HEK293 (cell line): ENCODE results near the gene DLK1.

Experiments used
- CTCF ChIA-PET: fragments of 350-600 bp; formaldehyde crosslinking; extraction: SDS; loops from one replicate; lab custom pipeline; 2021; ENCODE audit warnings: antibody characterized with exemption; lab: Yijun Ruan, JAX
- POLR2A ChIA-PET: fragments of 300-600 bp; formaldehyde crosslinking; extraction: SDS; loops from one replicate; lab custom pipeline; 2020; ENCODE audit warnings: antibody characterized with exemption, inconsistent platforms; lab: Yijun Ruan, JAX
- H3K27ac ChIP-seq: fragments of 200-500 bp; sonication (Bioruptor generic); 2 replicates; pipeline ENCODE4 v1.5.1; 2014; ENCODE audit warnings: low read depth, low read length, control low read depth, inconsistent platforms; ENCODE audit errors: extremely low read depth
- H3K36me3 ChIP-seq, 2 experiments: fragments of 200-500 bp in 1 of 2; sonication (Bioruptor generic) in 1 of 2; 1 replicate in 1 of 2; 2 replicates in 1 of 2; pipeline ENCODE4 v1.5.1; 2014 to 2017; ENCODE audit warnings: inconsistent platforms in 2 of 2, low read length in 2 of 2; ENCODE audit not compliant: control insufficient read depth in 2 of 2, insufficient read depth in 1 of 2
- H3K4me1 ChIP-seq: fragments of 200-500 bp; sonication (Bioruptor generic); 2 replicates; pipeline ENCODE4 v1.5.1; 2014; ENCODE audit warnings: mild to moderate bottlenecking, low read length, inconsistent platforms; ENCODE audit not compliant: control insufficient read depth, insufficient read depth
- H3K4me3 ChIP-seq: 2 replicates; pipeline ENCODE4 v1.5.1; 2011; ENCODE audit warnings: low read depth, mild to moderate bottlenecking, control low read depth, low read length, moderate library complexity
- H3K9me3 ChIP-seq: fragments of 200-500 bp; sonication (Bioruptor generic); 2 replicates; pipeline ENCODE4 v1.5.1; 2014; ENCODE audit warnings: low read depth, low read length, inconsistent platforms; ENCODE audit not compliant: control insufficient read depth, insufficient read depth
- EGR2 ChIP-seq: fragments of 450-650 bp; formaldehyde crosslinking; IDR thresholded peaks from 2 replicates; pipeline ENCODE4 v1.5.1; 2016; ENCODE audit warnings: low read depth, missing biosample characterization, missing genetic modification characterization
- HIC1 ChIP-seq: fragments of 450-650 bp; formaldehyde crosslinking; IDR thresholded peaks from 2 replicates; pipeline ENCODE4 v1.5.1; 2016; ENCODE audit warnings: missing biosample characterization, missing genetic modification characterization
- KLF16 ChIP-seq: fragments of 450-650 bp; formaldehyde crosslinking; IDR thresholded peaks from 2 replicates; pipeline ENCODE4 v1.5.1; 2017; ENCODE audit warnings: missing biosample characterization, missing genetic modification characterization
- PRDM2 ChIP-seq: fragments of 450-650 bp; formaldehyde crosslinking; IDR thresholded peaks from 2 replicates; pipeline ENCODE4 v1.5.1; 2016; ENCODE audit warnings: missing biosample characterization, missing genetic modification characterization, borderline replicate concordance
- SETDB1 ChIP-seq: IDR thresholded peaks from one replicate; pipeline ENCODE4 v1.6.1; 2017; ENCODE audit warnings: mild to moderate bottlenecking, low read length, moderate library complexity, mixed read lengths; ENCODE audit not compliant: insufficient read length
- ZFHX2 ChIP-seq: fragments of 450-650 bp; formaldehyde crosslinking; conservative IDR thresholded peaks from 2 replicates; pipeline ENCODE4 v1.5.1; 2016; ENCODE audit warnings: missing biosample characterization, missing genetic modification characterization
- ZNF148 ChIP-seq: fragments of 450-650 bp; formaldehyde crosslinking; IDR thresholded peaks from 2 replicates; pipeline ENCODE4 v1.5.0; 2017; ENCODE audit warnings: missing biosample characterization, missing genetic modification characterization, borderline replicate concordance
- ZNF157 ChIP-seq: fragments of 450-650 bp; formaldehyde crosslinking; IDR thresholded peaks from 2 replicates; pipeline ENCODE4 v1.5.1; 2016; ENCODE audit warnings: missing biosample characterization, missing genetic modification characterization
- ZNF174 ChIP-seq: fragments of 450-650 bp; formaldehyde crosslinking; IDR thresholded peaks from 2 replicates; pipeline ENCODE4 v1.5.0; 2017; ENCODE audit warnings: missing biosample characterization, mild to moderate bottlenecking, missing genetic modification characterization
- ZNF223 ChIP-seq: fragments of 450-650 bp; formaldehyde crosslinking; IDR thresholded peaks from 2 replicates; pipeline ENCODE4 v1.5.1; 2016; ENCODE audit warnings: missing biosample characterization, missing genetic modification characterization
- ZNF239 ChIP-seq: fragments of 450-650 bp; formaldehyde crosslinking; IDR thresholded peaks from 2 replicates; pipeline ENCODE4 v1.5.1; 2016; ENCODE audit warnings: missing biosample characterization, missing genetic modification characterization
- ZNF292 ChIP-seq: fragments of 450-650 bp; formaldehyde crosslinking; IDR thresholded peaks from 2 replicates; pipeline ENCODE4 v1.5.1; 2016; ENCODE audit warnings: low read depth, missing biosample characterization, missing genetic modification characterization, borderline replicate concordance
- ZNF350 ChIP-seq: fragments of 450-650 bp; formaldehyde crosslinking; IDR thresholded peaks from 2 replicates; pipeline ENCODE4 v1.5.0; 2017; ENCODE audit warnings: missing biosample characterization, mild to moderate bottlenecking, missing genetic modification characterization
- ZNF398 ChIP-seq: fragments of 450-650 bp; formaldehyde crosslinking; IDR thresholded peaks from 2 replicates; pipeline ENCODE4 v1.5.1; 2017; ENCODE audit warnings: missing biosample characterization, missing genetic modification characterization
- ZNF621 ChIP-seq: fragments of 450-650 bp; formaldehyde crosslinking; IDR thresholded peaks from 2 replicates; pipeline ENCODE4 v1.5.1; 2017; ENCODE audit warnings: missing biosample characterization, missing genetic modification characterization

Gene DLK1

GRCh38 chr14:100717386-100717785 lies 9.3 kb upstream of the DLK1 start:
- Histone ChIP-seq H3K27ac (no peak overlapping the region), H3K4me3 (no peak overlapping the region), H3K36me3 (no peaks in the 10 kb centered on the region), H3K4me1 (no peaks in the 10 kb centered on the region), H3K9me3 (no peaks in the 10 kb centered on the region)
- TF ChIP-seq ZNF292 (tag by site-specific recombination) (no peak), ZNF239 (tag by site-specific recombination) (no peak), ZNF223 (no peak), PRDM2 (tag by site-specific recombination) (no peak), ZFHX2 (tag by site-specific recombination) (no peak)
- CTCF ChIA-PET = no interaction called here
- POLR2A ChIA-PET = no interaction called here

GRCh38 chr14:100719976-100720520 lies 6.6 kb upstream of the DLK1 start:
- Histone ChIP-seq H3K4me1 (no peaks in the 10 kb centered on the region), H3K36me3 (no peaks in the 10 kb centered on the region), H3K4me3 (no peak overlapping the region)
- CTCF ChIA-PET = no interaction called here
- no peak for TF ChIP-seq ZNF157 (tag by site-specific recombination)
- TF ChIP-seq EGR2 (tag by site-specific recombination) = peak; percentile 85
- no peak for TF ChIP-seq ZNF148 (tag by site-specific recombination)
- TF ChIP-seq ZNF398 = no peak
- TF ChIP-seq ZFHX2 (tag by site-specific recombination) = peak; percentile 87
- TF ChIP-seq, all 188 proteins: peak for 2
- no peaks in the 10 kb centered on the region for H3K9me3 ChIP-seq
- no peak overlapping the region for H3K27ac ChIP-seq
- POLR2A ChIA-PET = no interaction called here

- CTCF ChIA-PET = interaction anchor here (1.0 kb wide), 1 partner anchor 14 kb away, joined by 4 read pairs; no protein-coding TSS in a partner anchor
- H3K4me3 ChIP-seq = no peak overlapping the region
- H3K27ac ChIP-seq = no peak overlapping the region
- no peak for TF ChIP-seq HIC1 (tag by site-specific recombination)
- no peak for TF ChIP-seq ZNF174 (tag by site-specific recombination)
- TF ChIP-seq EGR2 (tag by site-specific recombination) = peak; percentile 38; the same call in 1 of the 2 replicates
- TF ChIP-seq ZNF621 (tag by site-specific recombination) = no peak
- TF ChIP-seq SETDB1 = no peak
- no peak for TF ChIP-seq ZNF350 (tag by site-specific recombination)
- peak; percentile 65 for TF ChIP-seq ZFHX2 (tag by site-specific recombination)
- no peak for TF ChIP-seq KLF16 (tag by site-specific recombination)
- H3K4me1 ChIP-seq = no peaks in the 10 kb centered on the region
- POLR2A ChIA-PET = no interaction called here
- no peaks in the 10 kb centered on the region for H3K36me3 ChIP-seq
- H3K9me3 ChIP-seq = no peaks in the 10 kb centered on the region
Observed at GRCh38 chr14:100721568-100721967, 5.1 kb upstream of the DLK1 start.
